H1 (cell line): ENCODE results near the gene METRN. TPM values are rescaled to one million over a fixed set of nuclear protein-coding genes. Genes with fewer than 3 reads are reported as not detected.

Experiments
- CREB1 ChIP-seq: IDR thresholded peaks from 2 replicates; pipeline ENCODE4 v1.6.1; 2012; ENCODE audit warnings: inconsistent platforms
- EZH2 ChIP-seq: fragments of 200-600 bp; sonication (generic); IDR thresholded peaks from 2 replicates; pipeline ENCODE4 v1.7.1; 2012; ENCODE audit warnings: low read depth, mild to moderate bottlenecking, moderate library complexity, low read length, inconsistent platforms; ENCODE audit not compliant: severe bottlenecking
- MAFK ChIP-seq: IDR thresholded peaks from 2 replicates; pipeline ENCODE4 v1.6.1; 2012; ENCODE audit warnings: low read depth, mild to moderate bottlenecking, improper control_type of control experiment, low read length
- POU5F1 ChIP-seq: IDR thresholded peaks from 2 replicates; pipeline ENCODE4 v1.6.1; 2011; ENCODE audit warnings: low read depth, mild to moderate bottlenecking, low read length, moderate library complexity
- RFX5 ChIP-seq: IDR thresholded peaks from 2 replicates; pipeline ENCODE4 v1.6.1; 2011; ENCODE audit warnings: low read depth, low read length, improper control_type of control experiment, borderline replicate concordance
- SAP30 ChIP-seq: fragments of 300-600 bp; sonication (generic); IDR thresholded peaks from 2 replicates; pipeline ENCODE4 v1.7.1; 2012; ENCODE audit warnings: low read length, moderate library complexity, mild to moderate bottlenecking, inconsistent platforms; ENCODE audit not compliant: insufficient read depth, insufficient replicate concordance
- SIRT6 ChIP-seq: IDR thresholded peaks from one replicate; pipeline ENCODE4 v1.7.1; 2012; ENCODE audit warnings: low read length, inconsistent platforms
- TAF1 ChIP-seq: IDR thresholded peaks from 2 replicates; pipeline ENCODE4 v1.6.1; 2011; ENCODE audit warnings: mild to moderate bottlenecking, low read depth, low read length
- TBP ChIP-seq: IDR thresholded peaks from 2 replicates; pipeline ENCODE4 v1.6.1; 2011; ENCODE audit warnings: low read depth, low read length, improper control_type of control experiment
- polyA plus RNA-seq, 7 experiments: library from polyadenylated mRNA; depleted of rRNA in 3 of 7; stranded (reverse) in 5 of 7; unstranded in 2 of 7; fragments of >200 nt in 5 of 7; fragments of 200-250 nt in 2 of 7; gene quantifications; 1 replicate in 5 of 7; 2 replicates in 1 of 7; 4 replicates in 1 of 7; pipeline versions ENCODE4 v1.2.1 to v1.2.3, GENCODE V29; 2011 to 2013; ENCODE audit warnings: missing spikeins in 2 of 7, mixed read lengths in 2 of 7
- total RNA-seq: library from RNA; stranded (reverse); fragmentation: NEBNext Ultra II Directional; extraction: Animal tissue kit (Norgen Biotek cat#: 25700); gene quantifications from 2 replicates; pipeline ENCODE4 v1.2.1, GENCODE V29; 2021

Gene METRN
- total and polyA plus RNA-seq, 2 of the 8 experiments (the other 6 are each of a cell fraction or from before 2014, with no cell fraction given) = 18.7 to 25.8 TPM

DNA sequence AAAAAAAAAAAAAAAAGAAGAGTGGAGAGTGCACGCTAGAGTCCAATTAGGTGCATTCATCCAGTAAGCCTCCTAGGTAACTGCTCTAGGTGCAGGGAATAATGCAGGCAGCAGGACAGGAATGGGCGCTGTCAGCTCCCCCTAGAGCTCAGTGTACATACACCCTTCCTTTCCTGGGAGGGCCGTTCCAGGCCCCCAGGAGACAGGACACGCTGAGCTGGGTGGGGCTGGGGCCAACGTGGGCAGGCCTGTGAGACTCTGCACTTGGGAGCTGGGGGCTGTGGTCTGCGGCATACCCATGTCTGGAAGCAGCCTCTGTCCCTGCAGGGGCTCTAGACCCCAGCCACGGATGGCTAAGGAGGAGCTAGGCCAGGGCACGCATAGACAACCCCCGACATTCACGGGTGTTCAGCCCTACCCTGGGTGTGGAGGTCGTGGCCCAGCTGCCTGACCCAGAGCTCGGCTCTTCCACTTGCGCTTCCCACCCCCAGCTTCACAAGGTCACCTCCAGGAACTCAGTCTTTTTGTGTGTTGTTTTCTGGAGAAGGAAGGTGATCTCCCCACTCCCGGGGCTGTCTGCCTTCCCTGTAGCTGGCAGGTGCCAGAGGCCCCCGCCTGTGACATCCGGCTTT, 5.0 kb downstream of the METRN start (continued):
- TF ChIP-seq POU5F1 (no peak), MAFK (no peak), TAF1 (no peak), TBP (no peak), CREB1 (no peak), SIRT6 (no peak), RFX5 (no peak), SAP30 (peak; percentile 55), EZH2 (no peak)
